Kidney epithelial cell (primary cell): ENCODE results near the gene PLAC1. TPM values are rescaled to one million over a fixed set of nuclear protein-coding genes. Genes with fewer than 3 reads are reported as not detected.

Experiments used
- DNase-seq: peaks from one replicate; pipeline ENCODE4 v3.0.0-alpha.2; 2010; ENCODE audit warnings: low read depth
- H3K27me3 ChIP-seq: 2 replicates; pipeline ENCODE4 v1.6.0; 2011; ENCODE audit warnings: low read length; ENCODE audit not compliant: control insufficient read depth, insufficient read depth
- H3K36me3 ChIP-seq: 2 replicates; pipeline ENCODE4 v1.5.1; 2011; ENCODE audit warnings: low read length; ENCODE audit not compliant: control insufficient read depth, insufficient read depth
- H3K4me3 ChIP-seq: 2 replicates; pipeline ENCODE4 v1.5.1; 2011; ENCODE audit warnings: low read depth, mild to moderate bottlenecking, control low read depth, low read length
- CTCF ChIP-seq: IDR thresholded peaks from 2 replicates; pipeline ENCODE4 v1.5.1; 2011; ENCODE audit warnings: mild to moderate bottlenecking, moderate library complexity, low read length, control low read depth, inconsistent platforms; ENCODE audit not compliant: insufficient read depth, poor library complexity, severe bottlenecking
- total RNA-seq: library from RNA; depleted of rRNA; stranded (reverse); fragments of >200 nt; gene quantifications from 2 replicates; pipeline ENCODE4 v1.2.3, GENCODE V29; 2015

Gene PLAC1
- total RNA-seq, 1 donor from 2014 or later, result not detected

- Histone ChIP-seq H3K36me3 (no peaks in the 10 kb centered on the region), H3K4me3 (no peak overlapping the region), H3K27me3 (no peaks in the 10 kb centered on the region)
- no peak for TF ChIP-seq CTCF
- DNase-seq, result no peak
Observed at GRCh38 chrX:134684956-134685355, 26.7 kb upstream of the PLAC1 start.

GRCh38 chrX:134683351-134684005 lies 25.2 kb upstream of the PLAC1 start:
- no peaks in the 10 kb centered on the region for H3K36me3 ChIP-seq
- H3K27me3 ChIP-seq, result no peaks in the 10 kb centered on the region
- H3K4me3 ChIP-seq, result no peak overlapping the region
- no peak for TF ChIP-seq CTCF
- no peak for DNase-seq

- H3K27me3 ChIP-seq, result no peaks in the 10 kb centered on the region
- TF ChIP-seq CTCF, result no peak
- DNase-seq, result no peak
Observed at GRCh38 chrX:134682081-134682480, 23.8 kb upstream of the PLAC1 start.

GRCh38 chrX:134679644-134680043 lies 21.4 kb upstream of the PLAC1 start:
- no peak for DNase-seq
- no peak overlapping the region for H3K4me3 ChIP-seq
- no peaks in the 10 kb centered on the region for H3K27me3 ChIP-seq
- no peak for TF ChIP-seq CTCF
- no peaks in the 10 kb centered on the region for H3K36me3 ChIP-seq

More at GRCh38 chrX:134682081-134682480, 23.8 kb upstream of the PLAC1 start:
- Histone ChIP-seq H3K4me3 (no peak overlapping the region), H3K36me3 (no peaks in the 10 kb centered on the region)

- TF ChIP-seq CTCF, result no peak
- DNase-seq, result no peak
- H3K27me3 ChIP-seq, result no peaks in the 10 kb centered on the region
- H3K4me3 ChIP-seq, result no peak overlapping the region
- no peaks in the 10 kb centered on the region for H3K36me3 ChIP-seq
Observed at GRCh38 chrX:134679221-134679620, 20.9 kb upstream of the PLAC1 start.

- H3K27me3 ChIP-seq, result no peaks in the 10 kb centered on the region
- H3K4me3 ChIP-seq, result no peak overlapping the region
- TF ChIP-seq CTCF, result no peak
- DNase-seq, result no peak
- no peaks in the 10 kb centered on the region for H3K36me3 ChIP-seq
Observed at GRCh38 chrX:134677332-134677731, 19.1 kb upstream of the PLAC1 start.
